Fibroblast of lung (primary cell): ENCODE results near the gene MCRIP1. TPM values are rescaled to one million over a fixed set of nuclear protein-coding genes. Genes with fewer than 3 reads are reported as not detected.

ENCODE experiments used
- DNase-seq, 2 donors: peaks; one replicate each; pipeline versions ENCODE4 v3.0.0 to v3.0.0-alpha.2; 2010; ENCODE audit warnings: low read depth in 2 of 2
- H2AFZ ChIP-seq: 2 replicates; pipeline ENCODE4 v1.5.1; 2012; ENCODE audit warnings: low read length, control low read depth, inconsistent platforms
- H3K27ac ChIP-seq: 2 replicates; pipeline ENCODE4 v1.5.1; 2011; ENCODE audit warnings: low read length, control low read depth; ENCODE audit not compliant: insufficient read depth
- H3K27me3 ChIP-seq: 2 replicates; pipeline ENCODE4 v1.5.1; 2011; ENCODE audit warnings: mild to moderate bottlenecking, low read length; ENCODE audit not compliant: control insufficient read depth, insufficient read depth
- H3K36me3 ChIP-seq: 2 replicates; pipeline ENCODE4 v1.5.1; 2011; ENCODE audit warnings: low read length; ENCODE audit not compliant: control insufficient read depth, insufficient read depth
- H3K4me1 ChIP-seq: 2 replicates; pipeline ENCODE4 v1.5.1; 2011; ENCODE audit warnings: low read length; ENCODE audit not compliant: control insufficient read depth, insufficient read depth; ENCODE audit errors: extremely low read depth
- H3K4me2 ChIP-seq: 2 replicates; pipeline ENCODE4 v1.5.1; 2011; ENCODE audit warnings: low read length, control low read depth; ENCODE audit not compliant: insufficient read depth; ENCODE audit errors: extremely low read depth
- H3K4me3 ChIP-seq, 4 experiments: fragments of 200-600 bp in 1 of 4; sonication (generic) in 1 of 4; replicated peaks in 1 of 4; 2 replicates each; pipeline ENCODE4 v1.5.1; 2011 to 2016; ENCODE audit warnings: low read length in 4 of 4, low read depth in 3 of 4, mild to moderate bottlenecking in 3 of 4, control low read depth in 2 of 4, inconsistent platforms in 1 of 4, mixed read lengths in 1 of 4; ENCODE audit not compliant: insufficient read depth in 1 of 4; ENCODE audit errors: control extremely low read depth in 1 of 4
- H3K79me2 ChIP-seq: 2 replicates; pipeline ENCODE4 v1.5.1; 2012; ENCODE audit warnings: mild to moderate bottlenecking, low read length, inconsistent platforms; ENCODE audit not compliant: control insufficient read depth, insufficient read depth
- H3K9ac ChIP-seq: 2 replicates; pipeline ENCODE4 v1.5.1; 2011; ENCODE audit warnings: mild to moderate bottlenecking, low read length, control low read depth; ENCODE audit not compliant: insufficient read depth
- H3K9me3 ChIP-seq: 2 replicates; pipeline ENCODE4 v1.5.1; 2012; ENCODE audit warnings: low read depth, low read length; ENCODE audit not compliant: control insufficient read depth, insufficient read depth
- H4K20me1 ChIP-seq: 2 replicates; pipeline ENCODE4 v1.5.1; 2011; ENCODE audit warnings: low read length; ENCODE audit not compliant: control insufficient read depth, insufficient read depth; ENCODE audit errors: extremely low read depth
- CTCF ChIP-seq, 2 donors: IDR thresholded peaks in 1 of 2; conservative IDR thresholded peaks in 1 of 2; 1 replicate in 1 of 2; 2 replicates in 1 of 2; pipeline ENCODE4 v1.5.1; 2011 to 2012; ENCODE audit warnings: low read length in 2 of 2, control low read depth in 1 of 2, inconsistent platforms in 1 of 2, low read depth in 1 of 2, mild to moderate bottlenecking in 1 of 2
- EZH2 ChIP-seq: IDR thresholded peaks from 2 replicates; pipeline ENCODE4 v1.5.1; 2012; ENCODE audit warnings: low read length, control low read depth, mild to moderate bottlenecking; ENCODE audit errors: missing control alignments
- polyA plus RNA-seq, 2 donors: library from polyadenylated mRNA; depleted of rRNA in 1 of 2; stranded (reverse) in 1 of 2; unstranded in 1 of 2; fragments of >200 nt; gene quantifications; 2 replicates each; pipeline ENCODE4 v1.2.1, GENCODE V29; 2011 to 2012; ENCODE audit warnings: missing spikeins in 1 of 2
- total RNA-seq: library from RNA; depleted of rRNA; stranded (reverse); fragments of >200 nt; gene quantifications from 2 replicates; pipeline ENCODE4 v1.2.1, GENCODE V29; 2014

The MCRIP1 gene
- total and polyA plus RNA-seq, 2 donors (not counting 1 experiment from before 2014, with no cell fraction given): 37.6 to 108 TPM

- Histone ChIP-seq H3K4me2 (peak overlapping the region; percentile 100), H3K27me3 (no peaks in the 10 kb centered on the region), H3K36me3 (peaks cover 29% of the 10 kb centered on the region), H2AFZ (no peak overlapping the region), H3K9me3 (no peaks in the 10 kb centered on the region), H4K20me1 (no peaks in the 10 kb centered on the region), H3K9ac (peak overlapping the region; percentile 97), H3K27ac (peak overlapping the region; percentile 87), H3K4me1 (peaks cover 23% of the 10 kb centered on the region), H3K4me3 (peak overlapping the region; percentile 77 to 100 (median 97)), H3K79me2 (peaks cover 79% of the 10 kb centered on the region)
- DNase-seq: peak in 1 of 2 donors; percentile 18
- TF ChIP-seq CTCF (conservative IDR thresholded peaks at IDR 0.05 in 1 of 2, IDR thresholded peaks at IDR 0.05 in 1 of 2; ENCODE audit: low read depth in 1 of 2, low read length in 2 of 2): no peak
- TF ChIP-seq EZH2: no peak
Measured at GRCh38 chr17:81858967-81859905, 26.1 kb upstream of the MCRIP1 start.

- Histone ChIP-seq H3K9ac (peak overlapping the region; percentile 36), H3K27me3 (no peaks in the 10 kb centered on the region), H3K79me2 (peaks cover 78% of the 10 kb centered on the region), H3K9me3 (no peaks in the 10 kb centered on the region), H3K4me3 (peak overlapping the region; percentile 77 to 100 (median 97)), H4K20me1 (no peaks in the 10 kb centered on the region), H3K27ac (peak overlapping the region; percentile 2), H3K4me2 (peak overlapping the region; percentile 100), H2AFZ (no peak overlapping the region), H3K36me3 (peaks cover 34% of the 10 kb centered on the region), H3K4me1 (peaks cover 23% of the 10 kb centered on the region)
- DNase-seq: no peak
- no peak for TF ChIP-seq CTCF (conservative IDR thresholded peaks at IDR 0.05 in 1 of 2, IDR thresholded peaks at IDR 0.05 in 1 of 2; ENCODE audit: low read depth in 1 of 2, low read length in 2 of 2)
- no peak for TF ChIP-seq EZH2
Measured at GRCh38 chr17:81858170-81858966, 25.3 kb upstream of the MCRIP1 start.
